ENCODE data around the gene UBE2V1.

DNA sequence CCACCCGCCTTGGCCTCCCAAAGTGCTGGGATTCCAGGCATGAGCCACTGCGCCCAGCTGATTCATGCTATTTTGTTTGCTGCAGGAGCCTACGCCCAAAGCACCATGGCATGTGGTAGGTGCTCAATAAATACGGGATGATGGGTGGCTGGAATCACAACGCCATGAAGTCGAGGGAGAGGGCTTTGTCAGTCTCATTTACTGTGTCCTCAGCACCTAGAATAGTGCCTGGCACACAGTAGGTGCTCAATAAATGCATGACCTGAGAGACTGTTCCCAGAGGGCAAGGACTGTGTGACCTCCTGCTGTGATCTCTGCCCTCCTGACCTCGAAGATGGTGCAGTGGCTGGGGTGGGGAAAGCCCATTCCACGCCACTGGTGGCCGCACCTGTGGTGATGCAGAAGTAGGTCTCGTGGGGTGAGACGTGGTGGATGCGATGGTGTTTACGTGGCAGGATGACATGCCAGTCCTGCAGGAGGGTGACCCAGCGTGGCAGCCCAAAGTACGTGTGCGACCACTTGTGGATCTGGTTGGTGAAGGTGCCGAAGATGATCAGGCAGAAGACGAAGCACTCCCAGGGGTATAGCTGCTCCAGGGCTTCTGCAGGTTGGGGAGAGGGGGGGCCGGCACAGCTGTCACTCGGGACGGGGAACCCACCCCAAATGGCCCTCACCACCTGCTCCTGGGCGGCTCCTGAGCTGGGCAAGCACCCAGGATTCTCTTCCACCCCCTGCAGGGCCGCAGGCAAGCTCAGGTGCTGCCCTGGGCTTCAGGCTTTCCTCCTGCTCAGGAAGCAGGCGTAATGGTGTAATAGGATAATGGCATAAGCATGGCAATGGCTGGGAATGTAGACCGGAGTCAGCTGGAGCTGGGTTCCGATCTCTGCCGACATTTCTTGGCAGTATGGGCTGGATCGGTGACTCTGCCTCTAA is 14.9 kb upstream of the UBE2V1 start:
- TF ChIP-seq YY1 (IDR thresholded peaks at IDR 0.05; ENCODE audit: insufficient read depth, insufficient read length) (no peak), SUZ12 (IDR thresholded peaks at IDR 0.05; ENCODE audit: extremely low read depth, insufficient read depth, insufficient read length) (no peak), ZNF274 (IDR thresholded peaks at IDR 0.05; ENCODE audit: low read depth, low read length) (no peak)

Data from NT2/D1 (cell line).